MG63 (cell line): ENCODE data around the gene VPS13D. TPM values are rescaled to one million over a fixed set of nuclear protein-coding genes. Genes with fewer than 3 reads are reported as not detected.

ENCODE experiments used
- DNase-seq: peaks from one replicate; pipeline ENCODE4 v3.0.0-alpha.2; 2020
- H3K27me3 ChIP-seq: fragments of 250-450 bp; sonication (Bioruptor Pico); 2 replicates; pipeline ENCODE4 v1.5.1; 2020; ENCODE audit warnings: mild to moderate bottlenecking, moderate library complexity
- H3K36me3 ChIP-seq: fragments of 250-450 bp; sonication (Bioruptor Pico); 2 replicates; pipeline ENCODE4 v1.5.1; 2020; ENCODE audit warnings: mild to moderate bottlenecking, moderate library complexity
- H3K4me3 ChIP-seq: fragments of 250-450 bp; sonication (Bioruptor Pico); 2 replicates; pipeline ENCODE4 v1.5.1; 2020; ENCODE audit warnings: mild to moderate bottlenecking, moderate library complexity
- H3K9me3 ChIP-seq: fragments of 250-450 bp; sonication (Bioruptor Pico); 2 replicates; pipeline ENCODE4 v1.5.1; 2020; ENCODE audit warnings: mild to moderate bottlenecking, moderate library complexity
- total RNA-seq: library from RNA; depleted of rRNA; stranded (reverse); fragments of >200 nt; shearing (Covaris generic); gene quantifications from 2 replicates; pipeline ENCODE4 v1.2.3, GENCODE V29; 2014; ENCODE audit warnings: low replicate concordance

The VPS13D gene
- total RNA-seq, 1 experiment from 2014 or later = 12.1 TPM

DNA sequence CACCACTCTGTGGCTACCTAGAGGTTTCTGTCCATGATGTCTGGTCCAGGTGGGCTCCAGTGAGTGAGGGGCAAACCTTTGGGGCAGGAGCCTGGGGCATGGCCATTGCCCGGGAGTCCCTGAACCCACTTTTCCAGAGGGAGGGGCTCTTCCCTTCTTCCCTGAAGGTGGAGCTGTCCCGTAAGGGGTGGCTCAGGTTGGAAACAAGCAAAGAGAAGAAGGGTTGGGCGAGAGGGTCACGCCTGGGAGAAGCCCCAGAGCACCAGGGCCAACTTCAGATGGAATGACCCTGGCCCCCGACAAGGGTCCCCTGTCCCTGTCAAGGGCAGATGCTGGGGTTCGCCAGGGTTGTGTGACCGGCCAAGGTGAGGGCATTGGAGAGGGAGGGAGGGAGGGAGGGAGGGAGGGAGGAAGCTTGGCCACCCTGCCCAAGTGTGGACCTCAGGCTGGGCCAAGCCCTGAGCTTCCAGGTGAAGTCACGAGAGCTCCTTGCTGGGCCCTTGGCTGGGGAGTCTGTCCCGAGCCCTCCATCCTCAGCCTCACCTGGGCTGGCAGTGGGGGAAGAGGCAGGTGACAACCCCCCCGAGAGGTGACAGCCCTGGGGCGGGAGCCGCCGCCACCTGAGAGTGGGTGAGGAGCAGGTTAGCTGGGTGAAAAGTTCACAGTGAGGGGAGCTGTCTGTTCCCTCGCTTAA is 318.6 kb downstream of the VPS13D start:
- no peaks in the 10 kb centered on the region for H3K27me3 ChIP-seq
- H3K36me3 ChIP-seq = no peaks in the 10 kb centered on the region
- no peaks in the 10 kb centered on the region for H3K9me3 ChIP-seq
- DNase-seq = no peak
- H3K4me3 ChIP-seq = no peak overlapping the region

DNA sequence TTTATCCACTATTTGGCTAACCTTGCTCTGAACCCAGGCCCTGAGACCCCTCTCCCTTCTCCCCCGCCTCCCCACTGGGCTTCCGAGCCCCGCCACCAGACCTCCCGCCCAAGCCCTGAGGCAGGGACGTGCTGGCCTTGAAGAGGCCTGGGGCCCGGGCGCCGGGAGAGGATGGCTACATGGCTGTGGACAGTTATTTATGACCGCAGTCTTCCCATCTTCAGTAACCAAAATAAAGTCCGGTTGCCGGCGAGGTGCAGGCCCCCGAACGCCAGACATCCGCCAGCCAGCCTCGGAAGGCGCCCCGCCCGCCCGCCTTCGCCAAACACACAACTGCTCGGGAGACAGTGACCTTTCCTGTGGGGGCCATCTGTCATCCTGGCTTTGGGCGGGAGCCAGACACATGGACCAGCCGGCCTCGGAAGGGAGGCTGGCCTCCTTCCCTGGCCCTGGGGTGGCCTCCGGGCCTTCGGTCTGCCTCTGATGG is 319.2 kb downstream of the VPS13D start:
- no peaks in the 10 kb centered on the region for H3K9me3 ChIP-seq
- DNase-seq = no peak
- H3K27me3 ChIP-seq = no peaks in the 10 kb centered on the region
- no peak overlapping the region for H3K4me3 ChIP-seq
- no peaks in the 10 kb centered on the region for H3K36me3 ChIP-seq

DNA sequence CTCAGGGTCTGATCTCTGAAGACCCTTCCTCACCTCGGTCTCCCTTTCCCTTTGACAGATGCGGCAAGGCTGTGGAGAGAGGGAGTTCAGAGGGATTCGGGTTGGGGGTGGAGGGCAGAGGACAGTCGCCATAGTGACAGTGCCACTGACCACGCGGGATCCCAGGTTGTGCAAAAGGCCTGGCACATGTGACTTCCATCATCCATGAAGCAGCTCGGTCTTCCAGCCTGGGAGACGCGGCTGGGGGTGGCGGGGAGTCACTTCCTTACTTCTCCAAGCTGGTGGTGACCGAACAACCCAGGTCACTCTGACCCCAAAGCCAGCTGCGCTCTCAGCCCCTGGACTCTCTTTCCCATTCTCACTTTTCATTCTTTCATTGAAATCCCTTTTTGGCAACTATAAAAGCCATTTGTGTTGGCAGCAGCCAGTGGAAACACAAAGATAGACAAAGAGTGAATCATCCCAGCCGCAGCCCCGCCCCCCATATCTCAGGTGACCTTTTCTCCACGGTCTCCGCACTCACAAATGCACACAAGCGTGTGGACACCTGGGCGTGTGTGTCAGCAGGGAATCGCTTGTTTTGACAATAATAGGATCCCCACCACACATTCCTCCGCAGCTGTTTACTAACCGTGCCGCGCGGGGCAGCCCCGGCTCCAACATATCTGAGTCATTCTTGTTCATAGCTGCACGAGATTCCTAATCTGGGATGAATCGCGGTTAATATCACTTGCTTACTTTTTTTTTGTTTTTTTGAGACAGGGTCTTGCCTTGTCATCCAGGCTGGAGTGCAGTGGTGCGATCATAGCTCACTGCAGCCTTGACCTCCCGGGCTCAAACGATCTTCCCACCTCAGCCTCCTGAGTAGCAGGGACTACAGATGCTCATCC is 319.9 kb downstream of the VPS13D start:
- H3K9me3 ChIP-seq = no peaks in the 10 kb centered on the region
- H3K27me3 ChIP-seq = no peaks in the 10 kb centered on the region
- peak; percentile 96 for DNase-seq
- no peak overlapping the region for H3K4me3 ChIP-seq
- H3K36me3 ChIP-seq = no peaks in the 10 kb centered on the region

DNA sequence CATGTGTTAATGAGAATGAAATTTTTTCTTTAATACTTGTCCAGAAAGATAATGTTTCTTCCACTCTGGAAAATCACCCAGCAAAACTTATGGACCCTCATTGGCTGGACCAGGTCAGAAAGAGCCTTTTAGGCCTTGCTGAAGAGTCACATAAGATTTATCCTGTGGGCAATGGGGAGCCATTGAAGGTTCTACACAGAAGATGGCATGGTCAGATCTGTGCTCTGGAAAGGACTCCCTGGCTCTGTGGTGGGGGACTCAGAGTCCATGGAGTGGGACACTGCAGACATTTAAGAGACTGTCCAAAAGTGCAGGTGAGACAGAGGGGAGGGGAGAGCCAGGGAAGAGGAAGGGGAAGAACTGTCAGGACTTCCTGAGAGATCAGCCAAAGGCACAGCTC is 321.8 kb downstream of the VPS13D start:
- H3K9me3 ChIP-seq = no peaks in the 10 kb centered on the region
- H3K27me3 ChIP-seq = no peaks in the 10 kb centered on the region
- no peaks in the 10 kb centered on the region for H3K36me3 ChIP-seq
- H3K4me3 ChIP-seq = no peak overlapping the region
- no peak for DNase-seq

DNA sequence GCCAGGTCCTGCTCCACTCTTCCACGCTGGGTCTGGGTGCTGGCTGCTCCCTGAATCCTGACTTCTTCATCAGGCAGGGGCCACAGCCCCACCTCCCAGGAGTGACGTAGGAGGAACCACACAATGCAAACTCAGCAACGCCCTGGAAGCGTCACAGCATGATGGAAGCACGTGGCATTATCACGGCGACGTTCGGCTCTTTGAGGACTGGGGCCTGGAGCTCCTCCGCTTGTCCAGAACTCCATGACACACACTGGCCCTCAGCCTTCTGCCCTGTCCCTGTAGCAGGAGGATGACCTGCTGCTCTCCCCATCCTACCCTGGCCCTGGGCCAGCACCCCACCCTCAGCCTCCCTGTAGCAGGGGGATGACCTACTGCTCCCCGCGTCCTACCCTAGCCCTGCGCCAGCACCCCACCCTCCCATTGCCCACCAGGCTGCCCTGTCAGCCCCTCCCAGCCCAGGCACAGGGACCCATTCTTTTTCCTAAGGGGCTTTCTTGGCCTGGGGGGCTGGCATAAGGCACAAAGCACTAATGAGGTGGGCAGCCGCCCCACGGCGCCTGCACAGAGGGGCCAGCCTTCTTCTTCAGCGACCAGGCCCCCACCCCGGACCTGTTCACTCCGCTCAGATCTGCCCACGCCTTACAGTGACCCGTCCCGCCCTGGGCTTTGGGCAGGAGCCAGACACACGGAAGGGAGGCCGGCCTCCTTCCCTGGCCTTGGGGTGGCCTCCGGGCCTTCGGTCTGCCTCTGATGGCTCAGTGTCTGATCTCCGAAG is 322.5 kb downstream of the VPS13D start:
- H3K4me3 ChIP-seq = no peak overlapping the region
- no peaks in the 10 kb centered on the region for H3K27me3 ChIP-seq
- no peaks in the 10 kb centered on the region for H3K36me3 ChIP-seq
- DNase-seq = no peak
- H3K9me3 ChIP-seq = no peaks in the 10 kb centered on the region

DNA sequence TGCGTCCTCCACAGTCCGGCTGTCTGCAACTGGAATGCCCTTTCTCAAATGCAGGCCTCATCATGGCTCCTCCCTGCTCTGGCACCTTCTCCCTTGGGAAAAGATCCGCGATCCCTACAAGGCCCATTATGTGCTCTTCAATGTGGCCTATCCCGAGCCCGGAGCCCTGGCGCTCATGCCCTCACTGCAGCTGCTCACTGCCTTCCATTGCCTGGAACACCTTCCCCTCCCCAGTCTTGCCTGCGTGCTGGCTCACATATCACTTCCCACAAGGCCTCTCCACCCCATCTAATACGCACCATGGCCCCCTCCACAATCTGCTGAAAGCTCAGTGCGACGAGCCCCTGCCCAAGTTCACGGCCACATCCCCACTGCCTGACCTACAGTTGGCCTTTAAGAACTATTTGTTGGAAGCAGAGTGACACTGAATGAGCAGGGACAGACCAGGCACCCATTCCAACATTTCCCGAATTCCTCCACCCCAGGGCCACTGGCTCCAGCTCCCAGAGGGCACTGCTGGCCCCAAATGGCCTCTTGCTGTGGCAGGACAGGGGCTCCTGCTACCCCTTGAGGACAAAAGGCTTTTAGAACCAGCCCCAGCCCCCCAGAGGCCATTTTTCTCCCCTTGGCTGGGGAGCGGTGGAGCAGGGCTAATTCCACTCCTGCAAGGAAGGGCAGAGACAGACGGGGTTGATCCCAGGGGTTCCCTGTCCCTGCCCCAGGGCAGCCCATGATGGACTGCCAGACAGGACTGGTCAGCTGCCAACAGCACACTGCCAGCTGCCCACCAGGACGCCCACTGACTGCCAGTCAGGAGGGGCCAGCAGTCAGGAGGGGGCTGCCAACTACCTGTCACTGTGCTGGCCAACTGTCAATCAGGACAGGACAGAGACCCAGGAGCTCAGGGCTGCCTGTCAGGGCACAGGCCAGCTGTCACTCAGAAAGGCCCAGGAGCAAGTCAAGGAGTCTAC is 323.4 kb downstream of the VPS13D start:
- H3K9me3 ChIP-seq = no peaks in the 10 kb centered on the region
- no peaks in the 10 kb centered on the region for H3K27me3 ChIP-seq
- H3K36me3 ChIP-seq = no peaks in the 10 kb centered on the region
- no peak overlapping the region for H3K4me3 ChIP-seq
- peak; percentile 43 for DNase-seq

DNA sequence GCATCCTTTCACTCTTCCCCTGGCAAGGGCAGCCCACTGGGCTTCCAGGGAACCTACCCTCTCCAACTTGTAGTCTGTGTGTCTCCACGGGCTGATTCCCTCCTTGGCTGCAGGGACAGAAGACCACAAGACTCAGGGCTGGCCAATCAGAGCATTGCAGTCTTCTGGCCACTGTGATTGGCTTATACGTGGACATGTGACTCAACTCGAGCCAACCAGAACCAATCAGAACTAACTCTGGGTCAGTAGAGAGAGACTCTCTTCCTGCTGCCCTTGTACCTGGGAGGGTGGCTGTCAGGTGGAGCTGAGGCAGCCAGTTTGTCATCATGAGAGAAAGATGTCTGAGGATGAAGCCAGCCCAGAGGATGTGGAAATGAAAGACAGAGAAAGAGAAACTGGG is 324.1 kb downstream of the VPS13D start:
- H3K9me3 ChIP-seq = no peaks in the 10 kb centered on the region
- no peak overlapping the region for H3K4me3 ChIP-seq
- DNase-seq = peak; percentile 52
- H3K36me3 ChIP-seq = no peaks in the 10 kb centered on the region
- no peaks in the 10 kb centered on the region for H3K27me3 ChIP-seq

DNA sequence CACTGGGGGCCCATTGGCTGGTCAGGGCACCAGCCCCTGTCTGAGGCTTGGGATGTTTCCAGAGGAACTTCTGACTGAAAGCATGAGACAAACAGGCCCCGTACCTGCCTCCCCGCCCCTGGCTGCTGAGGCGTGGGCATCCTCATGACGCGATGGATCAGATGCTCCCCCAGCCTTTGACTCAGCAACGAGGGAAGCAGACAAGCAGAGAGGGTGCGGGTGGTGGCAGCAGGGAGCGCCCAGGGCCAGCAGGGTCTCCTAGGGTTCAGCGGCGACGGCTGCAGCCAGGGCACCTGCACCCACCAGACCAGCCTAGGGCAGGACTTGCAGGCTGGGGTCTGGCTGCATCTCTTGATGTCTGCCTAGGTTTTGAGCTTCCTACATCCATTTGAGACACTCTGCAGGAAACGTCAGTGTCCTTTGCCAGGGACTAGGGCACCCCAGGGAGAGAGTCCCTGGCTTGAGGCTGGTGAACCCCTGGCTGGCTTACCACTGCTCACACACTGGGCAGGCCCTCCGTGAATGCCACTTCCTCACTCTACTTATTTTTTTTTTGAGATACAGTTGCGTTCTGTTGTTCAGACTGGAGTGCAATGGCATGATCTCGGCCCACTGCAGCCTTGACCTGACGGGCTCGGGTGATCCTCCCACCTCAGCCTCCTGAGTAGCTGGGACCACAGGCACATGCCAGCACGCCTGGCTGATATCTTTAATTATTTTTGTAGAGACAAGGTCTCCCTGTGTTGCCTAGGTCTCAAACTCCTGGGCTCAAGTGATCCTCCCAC is 324.9 kb downstream of the VPS13D start:
- Histone ChIP-seq H3K4me3 (no peak overlapping the region), H3K27me3 (no peaks in the 10 kb centered on the region), H3K36me3 (no peaks in the 10 kb centered on the region), H3K9me3 (no peaks in the 10 kb centered on the region)
- no peak for DNase-seq

DNA sequence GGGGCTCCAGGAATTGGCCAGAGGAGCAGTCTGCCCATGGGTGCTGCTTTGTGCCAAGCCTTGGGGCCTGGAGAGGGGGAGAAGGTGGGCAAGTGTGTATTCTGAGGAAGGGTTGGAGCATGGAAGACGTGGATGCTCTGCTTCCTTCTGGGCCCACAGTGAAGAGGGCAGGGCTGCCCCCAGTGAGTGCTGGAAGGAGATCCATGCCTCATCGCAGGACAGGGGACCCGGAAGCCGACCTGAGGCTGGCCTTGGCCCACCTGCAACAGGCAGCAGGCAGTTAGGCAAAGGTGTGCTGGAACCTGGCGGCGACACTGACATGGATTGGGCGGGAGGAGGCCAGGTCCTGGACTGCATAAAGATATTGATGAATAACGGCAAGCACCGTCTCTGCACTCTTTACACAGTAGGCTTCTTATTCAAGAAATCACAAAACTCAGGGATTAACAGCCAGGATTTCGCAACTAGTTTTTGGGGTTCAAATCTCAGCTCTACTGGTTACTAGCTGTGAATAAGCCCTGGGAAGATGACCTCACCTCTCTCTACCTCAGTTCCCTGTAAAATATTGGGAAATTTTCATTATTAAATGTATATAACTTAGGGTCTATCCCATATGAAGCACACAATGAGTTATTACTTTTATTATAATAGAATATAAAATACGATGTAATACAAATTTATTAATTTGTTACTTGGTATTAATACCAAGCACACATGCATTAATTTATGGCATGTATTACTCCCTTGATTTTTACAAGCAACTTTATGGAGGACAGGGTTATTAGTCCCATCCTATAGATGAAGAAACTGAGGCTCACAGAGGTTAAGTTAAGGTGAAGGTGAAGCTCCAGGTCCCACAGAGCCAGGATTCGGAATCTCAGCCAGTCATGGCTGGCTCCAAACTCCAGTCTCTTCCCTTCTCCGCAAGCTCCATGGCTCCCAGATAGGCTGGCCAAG is 325.9 kb downstream of the VPS13D start:
- Histone ChIP-seq H3K36me3 (no peaks in the 10 kb centered on the region), H3K27me3 (no peaks in the 10 kb centered on the region), H3K9me3 (no peaks in the 10 kb centered on the region), H3K4me3 (no peak overlapping the region)
- no peak for DNase-seq

DNA sequence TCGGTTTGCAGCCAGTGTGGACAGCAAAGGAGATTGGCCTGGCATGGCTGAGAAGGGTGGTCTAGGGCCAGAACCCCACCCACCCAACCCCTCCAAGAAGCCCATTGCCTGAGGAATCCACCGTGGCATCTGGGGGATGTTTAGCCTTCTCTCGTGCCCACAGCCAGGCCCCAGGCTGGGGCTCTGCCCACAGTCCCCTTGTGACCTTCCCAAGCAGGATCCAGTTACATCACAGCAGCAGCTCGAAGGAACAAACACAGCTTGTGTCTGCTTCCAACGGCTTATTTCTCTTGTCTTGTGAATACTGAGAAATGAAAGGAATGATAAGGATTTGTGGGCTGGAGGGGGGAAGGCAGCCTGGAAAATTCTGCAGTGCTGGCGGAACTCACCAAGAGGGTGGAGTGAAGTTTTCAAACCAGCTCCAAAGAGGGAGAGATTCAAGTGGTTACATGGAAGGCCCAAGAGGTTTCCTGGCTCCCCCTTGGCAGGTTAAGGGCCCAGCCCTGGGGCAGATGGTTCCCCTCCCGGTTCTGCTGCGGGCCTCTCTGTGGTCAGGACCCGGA is 326.6 kb downstream of the VPS13D start:
- no peaks in the 10 kb centered on the region for H3K36me3 ChIP-seq
- no peak overlapping the region for H3K4me3 ChIP-seq
- H3K27me3 ChIP-seq = no peaks in the 10 kb centered on the region
- peak; percentile 86 for DNase-seq
- H3K9me3 ChIP-seq = no peaks in the 10 kb centered on the region

DNA sequence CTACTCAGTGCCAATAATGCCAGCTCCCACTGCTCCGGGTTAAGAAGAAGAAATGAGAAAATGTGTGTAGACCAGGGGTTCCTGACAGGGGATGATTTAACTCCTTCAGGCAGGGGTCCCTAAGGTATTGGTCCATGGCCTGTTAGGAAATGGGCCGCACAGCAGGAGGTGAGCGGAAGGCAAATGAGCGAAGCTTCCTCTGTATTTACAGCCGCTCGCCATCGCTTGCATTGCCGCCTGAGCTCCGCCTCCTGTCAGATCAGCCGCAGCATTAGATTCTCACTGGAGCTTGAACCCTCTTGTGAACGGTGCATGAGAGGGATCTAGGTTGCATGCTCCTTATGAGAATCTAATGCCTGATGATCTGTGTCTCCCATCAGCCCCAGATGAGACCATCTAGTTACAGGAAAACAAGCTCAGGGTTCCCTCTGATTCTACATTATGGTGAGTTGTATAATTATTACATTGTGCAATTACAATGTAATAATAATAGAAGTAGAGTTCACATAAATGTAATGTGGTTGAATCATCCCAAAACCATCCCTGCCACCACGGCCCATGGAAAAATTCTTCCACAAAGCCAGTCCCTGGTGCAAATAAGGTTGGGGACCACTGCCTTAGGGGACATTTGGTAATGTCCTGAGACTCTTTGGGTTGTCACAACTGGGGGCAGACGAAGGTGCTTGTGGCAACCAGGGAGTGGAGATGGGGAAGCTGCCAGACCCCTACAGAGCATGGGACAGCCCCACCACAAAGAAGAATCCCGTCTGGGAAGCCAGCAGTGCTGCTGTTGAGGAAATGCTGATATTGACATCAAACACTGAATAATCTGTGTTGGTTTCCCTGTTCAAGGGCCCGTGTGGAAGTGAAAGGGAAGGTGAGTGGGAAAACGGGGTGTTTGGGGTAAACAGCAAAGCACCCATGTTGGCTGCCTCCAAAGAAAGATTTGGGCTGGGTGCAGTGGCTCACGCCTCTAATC is 327.4 kb downstream of the VPS13D start:
- Histone ChIP-seq H3K4me3 (no peak overlapping the region), H3K27me3 (no peaks in the 10 kb centered on the region), H3K36me3 (no peaks in the 10 kb centered on the region), H3K9me3 (no peaks in the 10 kb centered on the region)
- no peak for DNase-seq

DNA sequence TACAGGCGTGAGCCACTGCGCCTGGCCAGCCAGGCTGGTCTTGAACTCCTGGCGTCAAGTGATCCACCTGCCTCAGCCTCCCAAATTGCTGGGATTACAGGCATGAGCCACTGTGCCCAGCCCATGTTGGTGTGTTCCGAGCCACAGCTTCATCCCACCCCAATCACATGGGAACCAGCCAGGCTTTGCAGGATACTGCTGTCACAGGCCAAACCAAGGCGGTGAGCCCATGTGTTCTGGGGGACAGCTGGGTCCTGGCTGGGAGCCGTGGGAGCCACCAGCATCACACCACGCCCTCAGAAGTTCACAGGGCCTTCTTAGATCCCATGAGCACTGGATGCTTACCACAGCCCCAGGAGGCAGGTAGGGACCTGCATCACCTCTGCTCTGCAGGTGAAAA is 331.3 kb downstream of the VPS13D start:
- DNase-seq = no peak
- H3K36me3 ChIP-seq = peaks cover 15% of the 10 kb centered on the region
- no peak overlapping the region for H3K4me3 ChIP-seq
- H3K9me3 ChIP-seq = peaks cover 14% of the 10 kb centered on the region
- no peaks in the 10 kb centered on the region for H3K27me3 ChIP-seq
